ENCODE data around the gene OGDH. TPM values are rescaled to one million over a fixed set of nuclear protein-coding genes. Genes with fewer than 3 reads are reported as not detected.
"Not testable (repeated sequence)": the region's sequence is repeated elsewhere in the genome, so short reads cannot be mapped to it uniquely, and the experiment has no call there.

Gene OGDH
- polyA plus RNA-seq, 3 donors, result 22.7 to 71.7 (median 31.9) TPM

DNA sequence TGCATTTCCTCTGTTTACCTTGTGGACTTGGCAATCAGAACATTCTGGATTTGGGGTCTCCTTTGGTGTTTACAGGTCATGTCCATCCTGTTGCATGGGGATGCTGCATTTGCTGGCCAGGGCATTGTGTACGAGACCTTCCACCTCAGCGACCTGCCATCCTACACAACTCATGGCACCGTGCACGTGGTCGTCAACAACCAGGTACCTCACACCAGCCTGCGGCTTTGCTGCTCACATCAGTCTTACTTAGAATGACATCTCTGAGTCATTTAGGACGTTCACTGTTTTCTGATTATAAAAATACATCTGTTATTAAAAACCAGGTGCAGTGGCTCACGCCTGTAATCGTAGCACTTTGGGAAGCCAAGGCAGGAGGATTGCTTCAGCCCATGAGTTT is 75.2 kb downstream of the OGDH start:
- 95 to 97% (median 96%) methylated on average over 9 of the region's 9 CpGs for WGBS, 3 donors

GRCh38 chr7:44685723-44686122 is 79.3 kb downstream of the OGDH start:
- H3K27ac ChIP-seq (ENCODE audit: low read depth, low read length), result no peak overlapping the region
- WGBS, 3 donors, result 45 to 80% (median 50%) methylated on average over 1 of the region's 1 CpG

More for the DNA sequence above, 75.2 kb downstream of the OGDH start:
- H3K27ac ChIP-seq (ENCODE audit: low read depth, low read length), result no peak overlapping the region

DNA sequence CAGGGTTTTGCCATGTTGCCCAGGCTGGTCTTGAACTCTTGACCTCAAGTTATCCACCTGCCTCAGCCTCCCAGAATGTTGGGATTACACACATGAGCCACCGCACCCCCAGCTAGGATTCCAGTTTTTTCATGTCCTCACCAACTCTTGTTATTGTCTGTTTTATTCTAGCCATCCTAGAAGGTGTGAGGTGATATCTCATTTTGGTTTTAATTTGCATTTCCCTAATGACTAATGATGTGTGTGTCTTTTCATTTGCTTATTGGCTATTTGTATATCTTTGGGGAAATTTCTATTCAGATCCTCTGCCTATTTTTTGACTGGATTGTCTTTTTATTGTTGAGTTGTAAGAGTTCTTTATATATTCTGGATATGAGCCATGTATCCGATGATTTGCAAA is 83.0 kb downstream of the OGDH start:
- no peak overlapping the region for H3K27ac ChIP-seq (ENCODE audit: low read depth, low read length)
- WGBS, 3 donors, result 94 to 99% (median 98%) methylated on average over 2 of the region's 2 CpGs

- WGBS, 3 donors, result 92 to 95% (median 94%) methylated on average over 19 of the region's 19 CpGs
- H3K27ac ChIP-seq (ENCODE audit: low read depth, low read length), result no peak overlapping the region
These were observed 87.3 kb downstream of the OGDH start for GRCh38 chr7:44693641-44694313.

DNA sequence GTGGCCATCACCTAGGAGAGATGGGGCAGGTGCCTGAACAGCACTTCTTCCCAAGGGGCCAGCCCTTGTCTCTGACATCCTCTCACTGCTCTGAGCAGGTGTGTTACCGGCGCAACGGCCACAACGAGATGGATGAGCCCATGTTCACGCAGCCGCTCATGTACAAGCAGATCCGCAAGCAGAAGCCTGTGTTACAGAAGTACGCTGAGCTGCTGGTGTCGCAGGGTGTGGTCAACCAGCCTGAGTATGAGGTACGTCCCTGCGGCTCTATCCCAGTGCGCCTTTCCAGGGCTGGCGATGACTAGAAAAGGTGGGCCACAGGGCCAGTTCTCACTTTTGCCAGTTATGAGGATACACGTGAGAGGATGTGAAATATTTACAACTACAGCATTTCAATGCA is 87.9 kb downstream of the OGDH start:
- H3K27ac ChIP-seq (ENCODE audit: low read depth, low read length), result no peak overlapping the region
- WGBS, 3 donors, result 96 to 98% (median 97%) methylated on average over 14 of the region's 14 CpGs

DNA sequence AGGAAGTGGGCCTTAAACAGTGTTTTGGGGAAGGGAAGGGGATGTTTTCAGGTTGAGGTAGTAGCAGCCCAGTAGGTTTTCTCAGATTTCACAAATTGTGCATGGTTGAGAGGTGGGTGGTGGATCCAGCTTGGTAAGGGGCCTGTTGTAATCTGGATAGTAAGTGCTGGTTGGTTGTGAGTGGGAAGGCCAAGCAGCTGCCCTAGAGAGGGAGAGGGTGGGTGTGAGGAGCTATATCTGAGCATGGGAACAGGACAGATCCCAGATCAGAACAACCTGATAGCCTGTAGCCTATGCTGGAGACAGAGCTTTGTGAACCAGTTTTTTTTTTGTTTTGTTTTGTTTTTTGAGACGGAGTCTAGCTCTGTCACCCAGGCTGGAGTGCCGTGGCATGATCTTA is 88.3 kb downstream of the OGDH start:
- 98 to 100% (median 100%) methylated on average over 2 of the region's 2 CpGs for WGBS, 3 donors
- H3K27ac ChIP-seq (ENCODE audit: low read depth, low read length), result no peak overlapping the region

DNA sequence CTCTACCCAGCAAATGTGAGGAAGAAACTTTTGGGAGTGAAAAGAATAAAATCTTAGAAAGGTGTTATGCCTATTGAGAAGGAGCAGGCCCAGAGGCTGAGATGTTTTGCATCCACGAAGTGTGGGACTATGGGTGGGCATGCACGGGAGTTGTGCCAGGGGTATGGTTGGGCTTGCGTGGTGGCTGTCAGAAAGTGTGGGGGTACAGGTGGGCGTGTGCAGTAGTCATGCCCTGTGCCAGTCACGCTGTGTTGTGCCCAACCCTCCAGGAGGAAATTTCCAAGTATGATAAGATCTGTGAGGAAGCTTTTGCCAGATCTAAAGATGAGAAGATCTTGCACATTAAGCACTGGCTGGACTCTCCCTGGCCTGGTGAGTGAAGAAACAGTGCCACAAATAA is 89.3 kb downstream of the OGDH start:
- WGBS, 3 donors, result 79 to 90% (median 88%) methylated on average over 5 of the region's 5 CpGs
- no peak overlapping the region for H3K27ac ChIP-seq (ENCODE audit: low read depth, low read length)

DNA sequence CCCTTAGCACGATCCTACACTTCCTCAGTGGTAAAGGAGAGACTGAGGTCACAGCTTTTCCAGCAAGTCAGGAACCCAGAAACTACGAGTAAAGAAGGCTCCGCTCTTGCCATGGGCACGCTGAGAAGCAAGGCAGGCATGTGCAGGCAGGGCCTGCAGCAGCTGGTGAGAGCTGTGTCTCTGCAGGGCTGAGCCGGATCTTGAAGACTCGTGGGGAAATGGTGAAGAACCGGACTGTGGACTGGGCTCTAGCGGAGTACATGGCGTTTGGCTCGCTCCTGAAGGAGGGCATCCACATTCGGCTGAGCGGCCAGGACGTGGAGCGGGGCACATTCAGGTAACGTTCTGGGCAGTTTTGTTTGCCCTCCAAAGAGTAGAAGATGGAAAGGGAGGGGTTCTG is 90.3 kb downstream of the OGDH start:
- 95 to 97% (median 96%) methylated on average over 15 of the region's 15 CpGs for WGBS, 3 donors
- no peak overlapping the region for H3K27ac ChIP-seq (ENCODE audit: low read depth, low read length)

GRCh38 chr7:44697136-44698045 is 91.0 kb downstream of the OGDH start:
- no peak overlapping the region for H3K27ac ChIP-seq (ENCODE audit: low read depth, low read length)
- 96 to 97% (median 96%) methylated on average over 20 of the region's 20 CpGs for WGBS, 3 donors

DNA sequence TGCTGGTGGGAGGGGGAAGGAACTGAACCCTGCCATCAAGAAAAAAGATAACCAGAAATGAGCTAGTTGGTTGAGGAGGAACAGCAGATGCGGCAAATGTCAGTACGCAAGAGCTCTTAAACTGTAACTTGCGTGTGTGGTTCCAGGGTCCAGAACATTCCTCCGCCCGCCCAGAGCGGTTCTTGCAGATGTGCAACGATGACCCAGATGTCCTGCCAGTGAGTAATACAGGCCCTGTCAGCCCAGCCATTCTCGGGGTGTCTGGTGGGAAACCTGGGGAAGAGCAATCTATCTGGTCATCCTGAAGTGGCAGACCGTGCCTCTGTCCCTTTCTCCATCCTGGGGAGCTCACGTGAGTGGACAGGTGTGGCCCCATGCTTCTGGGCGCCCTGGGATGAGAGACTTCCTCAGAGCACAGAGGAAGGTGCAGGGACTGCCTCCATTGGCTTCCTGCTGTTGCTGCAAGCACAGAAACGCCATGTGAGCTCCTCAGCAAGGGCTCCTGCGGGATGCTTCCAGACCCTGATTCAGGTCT is 91.7 kb downstream of the OGDH start:
- no peak overlapping the region for H3K27ac ChIP-seq (ENCODE audit: low read depth, low read length)
- 97 to 98% (median 98%) methylated on average over 13 of the region's 13 CpGs for WGBS, 3 donors

- WGBS, 3 donors, result 95 to 100% (median 96%) methylated on average over 2 of the region's 2 CpGs
- not testable (repeated sequence) for H3K27ac ChIP-seq (ENCODE audit: low read depth, low read length)
These were observed 93.2 kb downstream of the OGDH start for GRCh38 chr7:44699598-44699997.

DNA sequence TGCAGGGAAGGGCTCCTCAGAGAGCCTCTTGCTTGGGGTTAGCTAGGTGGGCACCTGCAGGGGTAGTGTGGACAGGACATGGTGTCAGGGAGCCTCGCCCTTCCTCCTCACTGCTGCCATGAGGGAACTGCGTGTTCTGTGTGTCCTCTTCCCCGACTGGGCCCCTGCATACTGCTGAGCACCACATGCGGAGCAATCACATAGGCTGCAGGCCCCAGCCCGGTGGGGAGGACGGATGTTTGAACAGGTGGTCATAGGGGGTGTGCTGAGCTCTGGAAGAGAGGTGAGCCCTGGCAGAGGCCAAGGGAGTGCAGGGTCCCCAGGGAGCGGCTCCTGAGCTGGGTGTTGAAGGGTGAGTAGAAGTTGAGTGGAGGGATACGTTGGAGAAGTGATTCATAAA is 93.9 kb downstream of the OGDH start:
- no peak overlapping the region for H3K27ac ChIP-seq (ENCODE audit: low read depth, low read length)
- 87 to 95% (median 93%) methylated on average over 8 of the region's 8 CpGs for WGBS, 3 donors

GRCh38 chr7:44703391-44703790 is 97.0 kb downstream of the OGDH start:
- WGBS, 3 donors, result 96 to 98% (median 98%) methylated on average over 10 of the region's 10 CpGs

GRCh38 chr7:44703921-44704320 is 97.5 kb downstream of the OGDH start:
- 91 to 100% (median 96%) methylated on average over 1 of the region's 1 CpG for WGBS, 3 donors
- H3K27ac ChIP-seq (ENCODE audit: low read depth, low read length), result no peak overlapping the region

More at GRCh38 chr7:44703391-44703790, 97.0 kb downstream of the OGDH start:
- not testable (repeated sequence) for H3K27ac ChIP-seq (ENCODE audit: low read depth, low read length)

- WGBS, 3 donors, result 81 to 97% (median 96%) methylated on average over 3 of the region's 3 CpGs
- no peak overlapping the region for H3K27ac ChIP-seq (ENCODE audit: low read depth, low read length)
These were observed 99.0 kb downstream of the OGDH start for GRCh38 chr7:44705434-44705833.

DNA sequence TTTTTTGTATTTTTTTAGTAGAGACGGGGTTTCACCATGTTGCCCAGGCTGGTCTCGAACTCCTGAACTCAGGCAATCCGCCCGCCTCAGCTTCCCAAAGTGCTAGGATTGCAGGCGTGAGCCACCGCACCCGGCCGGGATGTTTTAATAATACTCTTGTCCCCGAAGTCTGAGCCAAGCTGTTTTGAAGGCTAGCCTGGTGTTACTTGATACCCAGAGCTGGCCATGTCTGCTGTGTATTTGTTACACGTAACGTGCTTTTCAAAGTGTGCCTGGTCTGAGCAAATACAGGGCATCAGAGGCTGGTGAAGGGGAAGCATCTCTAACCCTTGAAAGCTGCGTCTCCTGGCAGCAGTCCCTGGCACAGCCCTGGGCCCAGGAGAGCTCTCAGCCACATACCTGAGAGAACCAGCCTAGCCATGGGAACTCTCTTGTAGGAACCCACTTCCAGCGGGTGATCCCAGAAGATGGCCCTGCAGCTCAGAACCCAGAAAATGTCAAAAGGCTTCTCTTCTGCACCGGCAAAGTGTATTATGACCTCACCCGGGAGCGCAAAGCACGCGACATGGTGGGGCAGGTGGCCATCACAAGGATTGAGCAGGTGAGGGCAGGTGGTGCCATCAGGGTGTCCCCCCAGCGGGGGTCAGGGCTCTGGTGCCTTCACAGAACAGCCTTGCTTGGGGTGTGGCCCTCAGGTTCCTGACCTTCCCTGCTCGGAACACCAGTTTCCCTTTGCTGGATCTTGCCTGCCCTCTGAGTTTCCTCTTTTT is 100.5 kb downstream of the OGDH start:
- H3K27ac ChIP-seq (ENCODE audit: low read depth, low read length), result no peak overlapping the region
- 91 to 95% (median 93%) methylated on average over 20 of the region's 20 CpGs for WGBS, 3 donors

GRCh38 chr7:44707558-44708230 is 101.3 kb downstream of the OGDH start:
- no peak overlapping the region for H3K27ac ChIP-seq (ENCODE audit: low read depth, low read length)
- WGBS, 3 donors, result 91 to 94% (median 91%) methylated on average over 17 to 21 of the region's 21 CpGs
